ENCODE results near the gene NCK2.

- TF ChIP-seq CTCF (conservative IDR thresholded peaks at IDR 0.05 in 1 of 2, IDR thresholded peaks at IDR 0.05 in 1 of 2; ENCODE audit: extremely low read depth in 1 of 2, insufficient read depth in 1 of 2, low read depth in 1 of 2, low read length in 2 of 2) (no peak), EZH2 (IDR thresholded peaks at IDR 0.05; ENCODE audit: borderline replicate concordance, low read length) (no peak)
These were observed 11.2 kb downstream of the NCK2 start for GRCh38 chr2:105755895-105756294.
